K562 treated with DMSO at 1 percent for 48 hours (cell line): Measurements from ENCODE around the gene TRAPPC2B. TPM values are rescaled to one million over a fixed set of nuclear protein-coding genes. Genes with fewer than 3 reads are reported as not detected.

ENCODE experiments used
- total RNA-seq: library from RNA; unstranded; fragments of 300-600 nt; gene quantifications from 2 replicates; pipeline ENCODE4 v1.2.3, GENCODE V29; 2022; ENCODE audit warnings: low replicate concordance; ENCODE audit errors: extremely low read depth

The TRAPPC2B gene
- not detected in 2 replicates for total RNA-seq

GRCh38 chr19:57362997-57363687 lies at the start of gene TRAPPC2B, which contains the start of gene ZNF547:
TRAPPC2B (plus strand) TSS chr19:57363551; CDS start chr19:57364834, 1,283 bp downstream.
ZNF547 (plus strand) TSS chr19:57363551; CDS start chr19:57368556, 5,005 bp downstream.

GRCh38 chr19:57320180-57321084 lies 42.9 kb upstream of the TRAPPC2B start, which contains the start of gene ZNF543:
ZNF543 (plus strand) TSS chr19:57320472; CDS start chr19:57320854, 382 bp downstream.

GRCh38 chr19:57350877-57351805 lies 12.2 kb upstream of the TRAPPC2B start, which contains the start of gene ZNF304:
ZNF304 (plus strand) TSS chr19:57351271; CDS start chr19:57351665, 394 bp downstream.

GRCh38 chr19:57389730-57390598 lies 26.6 kb downstream of the TRAPPC2B start, which contains the start of gene ZNF548:
ZNF548 (plus strand) TSS chr19:57389854; CDS start chr19:57390100, 246 bp downstream.

GRCh38 chr19:57410877-57411671 lies 47.7 kb downstream of the TRAPPC2B start, which contains the start of gene ZNF17:
ZNF17 (plus strand) TSS chr19:57411161; CDS start chr19:57413616, 2,455 bp downstream.

Other genes starting within 250 kb of the TRAPPC2B start
- not detected in 2 replicates for gene USP29, start 243.6 kb upstream of the TRAPPC2B start, total RNA-seq
- gene ZIM3, start 218.3 kb upstream of the TRAPPC2B start, total RNA-seq = not detected in 2 replicates
- gene DUXA, start 196.1 kb upstream of the TRAPPC2B start, total RNA-seq = not detected in 2 replicates
- not detected in 2 replicates for gene ZNF264, start 172.1 kb upstream of the TRAPPC2B start, total RNA-seq
- not detected in 2 replicates for gene AURKC, start 132.5 kb upstream of the TRAPPC2B start, total RNA-seq
- gene ZNF805, start 122.9 kb upstream of the TRAPPC2B start, total RNA-seq = not detected in 2 replicates
- not detected in 2 replicates for gene ZNF460, start 83.1 kb upstream of the TRAPPC2B start, total RNA-seq
- gene ZNF543, start 43.1 kb upstream of the TRAPPC2B start, total RNA-seq = not detected in 2 replicates
- not detected in 2 replicates for gene ZNF304, start 12.3 kb upstream of the TRAPPC2B start, total RNA-seq
- gene ZNF547, start within 50 bp of the TRAPPC2B start, total RNA-seq = not detected in 2 replicates
- not detected in 2 replicates for gene ZNF548, start 26.3 kb downstream of the TRAPPC2B start, total RNA-seq
- gene ZNF17, start 47.6 kb downstream of the TRAPPC2B start, total RNA-seq = not detected in 2 replicates
- not detected in 2 replicates for gene ZNF749, start 71.8 kb downstream of the TRAPPC2B start, total RNA-seq
- not detected in 2 replicates for gene VN1R1, start 93.6 kb downstream of the TRAPPC2B start, total RNA-seq
- not detected in 2 replicates for gene ZNF772, start 114.0 kb downstream of the TRAPPC2B start, total RNA-seq
- gene ZNF419, start 124.2 kb downstream of the TRAPPC2B start, total RNA-seq = not detected in 2 replicates
- not detected in 2 replicates for gene ZNF773, start 136.4 kb downstream of the TRAPPC2B start, total RNA-seq
- gene ZNF549, start 163.8 kb downstream of the TRAPPC2B start, total RNA-seq = not detected in 2 replicates
- not detected in 2 replicates for gene ZNF550, start 196.3 kb downstream of the TRAPPC2B start, total RNA-seq
- gene ZNF416, start 215.4 kb downstream of the TRAPPC2B start, total RNA-seq = not detected in 2 replicates
- not detected in 2 replicates for gene ZIK1, start 220.6 kb downstream of the TRAPPC2B start, total RNA-seq
- gene ZNF530, start 236.3 kb downstream of the TRAPPC2B start, total RNA-seq = not detected in 2 replicates